NCI-H1694 treated with DMSO at 0.1 percent for 48 hours (cell line): ENCODE data around the gene SLC25A33.
"Not testable (repeated sequence)": the region's sequence is repeated elsewhere in the genome, so short reads cannot be mapped to it uniquely, and the experiment has no call there.

Experiments used
- DNase-seq: peaks from one replicate; lab custom pipeline; 2025; lab: John Stamatoyannopoulos, UW

Gene SLC25A33

GRCh38 chr1:9625030-9625429 is 85.8 kb downstream of the SLC25A33 start:
- DNase-seq = not testable (repeated sequence)

GRCh38 chr1:9626201-9626608 is 86.9 kb downstream of the SLC25A33 start:
- no peak for DNase-seq

GRCh38 chr1:9628541-9629444 is 89.5 kb downstream of the SLC25A33 start:
- no peak for DNase-seq

GRCh38 chr1:9629445-9630201 is 90.4 kb downstream of the SLC25A33 start:
- DNase-seq = no peak

GRCh38 chr1:9630331-9631111 is 91.3 kb downstream of the SLC25A33 start:
- DNase-seq = no peak

- no peak for DNase-seq
Measured at GRCh38 chr1:9631613-9632012, 92.3 kb downstream of the SLC25A33 start.

GRCh38 chr1:9633493-9633892 is 94.2 kb downstream of the SLC25A33 start:
- no peak for DNase-seq

GRCh38 chr1:9634582-9634981 is 95.3 kb downstream of the SLC25A33 start:
- no peak for DNase-seq
